Right kidney (tissue), 1 donor: Measurements from ENCODE around the gene NR1I2.

Source experiments
- DNase-seq: peaks from one replicate; pipeline ENCODE4 v3.0.0-alpha.2; 2016

The NR1I2 gene

GRCh38 chr3:119779731-119780383 is 2.0 kb upstream of the NR1I2 start:
- DNase-seq = no peak

- DNase-seq = no peak
These were observed 559 bp downstream of the NR1I2 start for GRCh38 chr3:119782460-119782859.

DNA sequence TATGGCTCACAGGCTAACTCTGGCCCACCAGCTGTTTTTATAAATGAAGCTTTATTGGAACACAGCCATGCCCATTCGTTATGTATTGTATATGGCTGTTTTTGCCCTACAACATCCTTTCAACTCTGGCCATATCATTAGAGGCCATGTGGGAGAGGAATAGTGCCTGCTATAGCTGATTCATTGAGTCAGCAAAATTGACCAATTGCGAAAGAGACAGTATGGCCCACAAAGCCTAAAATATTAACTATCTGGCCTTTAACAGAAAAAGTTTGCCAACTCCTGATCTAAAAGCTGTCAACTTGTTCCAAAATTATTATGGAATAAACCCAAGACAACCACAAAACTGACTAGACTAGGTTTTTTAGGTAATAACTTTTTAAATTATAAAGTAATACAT is 1.4 kb downstream of the NR1I2 start:
- no peak for DNase-seq

DNA sequence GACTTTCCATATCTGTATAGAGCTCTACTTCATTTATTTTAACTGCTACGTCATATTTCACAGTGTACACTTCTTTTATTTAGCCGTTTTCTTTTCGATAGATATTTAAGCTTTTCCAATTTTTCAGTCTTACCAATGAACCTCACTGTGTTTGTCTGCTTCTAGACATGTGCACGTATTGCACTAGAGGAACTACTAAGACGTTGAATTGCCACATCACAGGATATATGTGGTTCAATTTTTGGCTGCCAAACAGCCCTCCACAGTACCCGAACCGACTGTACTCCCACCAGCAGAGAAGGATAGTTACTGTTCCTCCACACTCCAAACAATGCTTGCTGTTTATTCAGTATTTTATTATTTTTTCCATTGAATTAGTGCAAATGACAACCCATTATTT is 2.0 kb downstream of the NR1I2 start:
- DNase-seq = no peak

DNA sequence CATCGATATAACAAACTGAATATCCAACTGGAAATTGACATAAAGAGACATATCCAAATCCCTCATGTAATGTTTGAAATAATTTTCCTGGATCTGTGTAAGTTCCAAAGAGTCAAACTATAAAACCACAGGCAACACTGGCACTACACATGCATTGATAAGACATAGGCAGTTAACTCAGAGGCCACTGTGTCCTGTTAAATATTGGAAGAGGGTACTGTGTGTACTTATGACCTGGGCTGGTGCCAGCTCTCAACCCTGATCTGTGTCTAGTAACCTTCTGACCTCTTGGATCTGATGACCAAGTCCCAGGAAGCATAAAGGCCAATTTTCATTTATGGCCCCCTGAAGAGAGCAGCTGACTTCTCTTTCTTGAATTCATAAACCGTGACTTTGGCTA is 4.5 kb downstream of the NR1I2 start:
- no peak for DNase-seq

DNA sequence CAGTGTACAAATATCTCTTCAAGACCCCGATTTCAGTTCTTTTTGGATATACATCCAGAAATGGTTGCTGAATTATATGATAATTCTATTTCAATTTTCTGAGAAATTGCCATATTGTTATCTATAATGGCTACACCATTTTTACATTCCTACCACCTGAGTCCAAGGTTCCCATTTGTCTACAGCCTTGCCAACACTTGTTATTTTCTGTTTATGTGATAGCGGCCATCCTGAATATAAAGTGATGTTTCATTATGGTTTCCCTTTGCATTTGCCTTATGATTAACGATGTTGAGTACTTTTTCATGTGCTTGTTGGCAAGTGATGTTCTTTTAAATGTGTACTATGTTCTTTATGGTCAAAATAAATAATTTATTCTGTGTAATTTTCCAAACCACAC is 8.5 kb downstream of the NR1I2 start:
- no peak for DNase-seq

DNA sequence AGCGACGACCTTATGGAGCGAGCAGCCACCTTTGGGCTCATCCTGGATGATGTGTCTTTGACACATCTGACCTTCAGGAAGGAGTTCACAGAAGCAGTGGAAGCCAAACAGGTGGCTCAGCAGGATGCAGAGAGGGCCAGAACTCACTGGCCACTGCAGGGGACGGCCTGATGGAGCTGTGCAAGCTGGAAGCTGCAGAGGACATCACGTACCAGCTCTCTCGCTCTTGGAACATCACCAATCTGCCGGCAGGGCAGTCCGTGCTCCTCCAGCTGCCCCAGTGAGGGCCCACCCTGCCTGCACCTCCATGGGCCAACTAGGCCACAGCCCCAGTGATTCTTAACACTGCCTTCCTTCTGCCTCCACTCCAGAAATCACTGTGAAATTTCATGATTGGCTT is 10.4 kb downstream of the NR1I2 start:
- no peak for DNase-seq

- DNase-seq = no peak
These were observed 12.5 kb downstream of the NR1I2 start for GRCh38 chr3:119794401-119794800.

DNA sequence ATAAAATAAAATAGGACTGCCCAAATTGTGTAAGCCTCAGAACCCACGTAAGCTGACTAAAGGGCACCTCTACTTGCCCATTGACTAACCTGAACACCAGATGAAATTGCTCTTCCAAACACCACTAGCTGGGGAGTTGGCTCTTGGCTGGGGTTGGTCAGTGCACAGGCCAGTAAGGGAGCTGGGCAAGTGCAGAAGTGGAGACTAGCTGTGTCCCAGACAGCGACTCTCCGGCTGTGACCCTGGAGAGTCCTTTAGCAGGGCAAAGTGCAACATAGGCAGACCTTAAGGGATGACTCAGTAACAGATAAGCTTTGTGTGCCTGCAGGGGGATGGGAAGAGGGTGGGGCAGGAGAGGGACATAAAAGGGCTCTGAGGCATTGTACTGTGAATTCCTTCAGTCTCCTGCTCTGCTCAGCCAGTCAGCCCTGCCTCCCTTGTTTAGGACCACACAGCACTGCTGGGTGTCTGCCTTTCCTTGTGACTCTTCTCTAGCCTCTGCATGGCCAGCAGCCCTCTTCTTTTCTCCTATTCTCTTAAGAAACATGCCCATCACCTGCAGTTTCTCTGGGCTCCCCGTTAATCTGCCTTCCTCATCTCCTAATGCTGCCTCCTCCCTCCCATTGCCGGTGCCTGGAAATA is 13.2 kb downstream of the NR1I2 start:
- no peak for DNase-seq

GRCh38 chr3:119795849-119796248 is 13.9 kb downstream of the NR1I2 start:
- DNase-seq = no peak

GRCh38 chr3:119796368-119796767 is 14.5 kb downstream of the NR1I2 start:
- DNase-seq = no peak

- DNase-seq = no peak
These were observed 14.9 kb downstream of the NR1I2 start for GRCh38 chr3:119796785-119797184.

GRCh38 chr3:119800844-119801243 is 18.9 kb downstream of the NR1I2 start:
- no peak for DNase-seq

DNA sequence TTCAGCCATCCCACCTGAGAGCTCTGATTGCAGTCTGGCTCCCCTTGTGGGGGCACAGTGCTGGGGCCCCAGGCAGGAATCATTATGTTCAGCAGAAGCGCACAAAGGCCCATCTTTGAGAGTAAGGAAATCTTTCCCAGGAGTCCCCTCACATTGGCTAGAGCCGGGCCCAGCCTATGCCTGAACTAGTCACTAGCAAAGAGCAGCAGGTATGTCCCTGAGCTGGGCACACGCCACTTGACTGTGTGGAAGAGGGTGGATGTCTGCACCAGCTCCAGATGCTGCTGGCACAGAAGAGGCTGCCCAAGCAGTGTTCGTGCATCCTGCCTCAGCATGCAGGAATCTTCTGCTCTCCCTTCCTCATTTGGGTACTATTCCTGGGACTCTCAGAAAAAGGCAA is 26.3 kb downstream of the NR1I2 start:
- no peak for DNase-seq

DNA sequence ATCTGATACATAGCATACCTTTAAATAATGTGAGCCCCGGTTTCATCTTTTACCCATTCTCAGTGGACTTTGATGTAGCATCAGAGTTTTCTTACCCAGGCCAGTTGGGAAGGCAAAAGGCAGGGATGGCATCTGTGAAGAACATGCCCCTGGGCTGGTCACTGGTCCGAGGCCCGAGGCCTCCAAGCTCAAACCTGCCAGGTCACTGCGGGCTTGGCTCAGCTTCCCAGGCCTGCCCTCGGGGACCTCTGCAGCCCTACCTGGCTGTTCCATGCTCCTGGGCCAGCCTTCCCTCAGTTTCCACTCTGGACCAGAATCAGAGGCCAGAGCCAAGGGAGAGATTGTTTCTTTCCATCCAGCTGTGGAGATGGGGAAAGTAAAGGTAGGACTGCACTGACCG is 26.9 kb downstream of the NR1I2 start:
- DNase-seq = no peak

GRCh38 chr3:119809249-119810017 is 27.5 kb downstream of the NR1I2 start:
- DNase-seq = no peak

- DNase-seq = peak; percentile 80
These were observed 28.1 kb downstream of the NR1I2 start for GRCh38 chr3:119810018-119810435.

GRCh38 chr3:119812491-119813058 is 30.7 kb downstream of the NR1I2 start:
- no peak for DNase-seq

- DNase-seq = no peak
These were observed 33.8 kb downstream of the NR1I2 start for GRCh38 chr3:119815716-119816115.

GRCh38 chr3:119817071-119817470 is 35.2 kb downstream of the NR1I2 start:
- no peak for DNase-seq

DNA sequence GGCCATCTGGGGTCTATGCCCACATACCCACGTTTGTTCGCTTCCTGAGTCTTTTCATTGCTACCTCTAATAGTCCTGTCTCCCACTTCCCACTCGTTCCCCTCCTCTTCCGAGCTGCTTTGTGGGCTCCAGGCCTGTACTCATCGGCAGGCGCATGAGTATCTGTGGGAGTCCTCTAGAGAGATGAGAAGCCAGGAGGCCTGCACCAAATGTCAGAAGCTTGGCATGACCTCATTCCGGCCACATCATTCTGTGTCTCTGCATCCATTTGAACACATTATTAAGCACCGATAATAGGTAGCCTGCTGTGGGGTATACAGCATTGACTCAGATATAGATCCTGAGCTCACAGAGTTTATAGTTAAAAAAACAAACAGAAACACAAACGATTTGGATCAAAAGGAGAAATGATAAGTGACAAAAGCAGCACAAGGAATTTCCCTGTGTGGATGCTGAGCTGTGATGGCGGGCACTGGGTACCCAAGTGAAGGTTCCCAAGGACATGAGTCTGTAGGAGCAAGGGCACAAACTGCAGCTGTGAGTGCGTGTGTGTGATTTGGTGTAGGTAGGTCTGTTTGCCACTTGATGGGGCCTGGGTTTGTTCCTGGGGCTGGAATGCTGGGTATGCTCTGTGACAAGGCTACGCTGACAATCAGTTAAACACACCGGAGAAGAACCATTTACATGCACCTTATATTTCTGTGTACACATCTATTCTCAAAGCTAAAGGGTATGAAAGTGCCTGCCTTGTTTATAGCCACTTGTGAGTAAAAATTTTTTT is 35.9 kb downstream of the NR1I2 start:
- no peak for DNase-seq

- no peak for DNase-seq
These were observed 37.0 kb downstream of the NR1I2 start for GRCh38 chr3:119818937-119819336.

GRCh38 chr3:119819806-119820205 is 37.9 kb downstream of the NR1I2 start:
- no peak for DNase-seq
